Measurements from ENCODE around the gene EVI2A. TPM values are rescaled to one million over a fixed set of nuclear protein-coding genes. Genes with fewer than 3 reads are reported as not detected.

The EVI2A gene
- polyA plus RNA-seq, 1 experiment: 1.2 TPM

DNA sequence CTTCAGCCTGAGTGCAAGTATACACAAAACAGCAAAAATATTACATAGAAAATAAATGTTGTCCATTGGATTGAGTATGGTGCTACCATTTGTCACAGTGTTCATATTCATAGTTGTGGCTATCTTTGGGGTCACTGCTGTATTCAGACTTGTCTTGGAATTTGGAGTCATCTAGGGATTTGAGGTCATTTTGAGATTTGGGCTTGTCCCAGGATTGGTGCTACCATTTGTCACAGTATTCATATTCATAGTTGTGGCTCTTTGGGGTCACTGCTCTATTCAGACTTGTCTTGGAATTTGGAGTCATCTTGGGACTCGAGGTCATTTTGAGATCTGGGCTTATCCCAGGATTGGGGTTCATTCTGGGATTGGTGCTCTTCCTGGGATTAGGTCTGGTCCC is 49.2 kb downstream of the EVI2A start:
- H3K9me3 ChIP-seq (ENCODE audit: control insufficient read depth, insufficient read depth, low read length): no peaks in the 10 kb centered on the region
- TF ChIP-seq, protein P1, sequence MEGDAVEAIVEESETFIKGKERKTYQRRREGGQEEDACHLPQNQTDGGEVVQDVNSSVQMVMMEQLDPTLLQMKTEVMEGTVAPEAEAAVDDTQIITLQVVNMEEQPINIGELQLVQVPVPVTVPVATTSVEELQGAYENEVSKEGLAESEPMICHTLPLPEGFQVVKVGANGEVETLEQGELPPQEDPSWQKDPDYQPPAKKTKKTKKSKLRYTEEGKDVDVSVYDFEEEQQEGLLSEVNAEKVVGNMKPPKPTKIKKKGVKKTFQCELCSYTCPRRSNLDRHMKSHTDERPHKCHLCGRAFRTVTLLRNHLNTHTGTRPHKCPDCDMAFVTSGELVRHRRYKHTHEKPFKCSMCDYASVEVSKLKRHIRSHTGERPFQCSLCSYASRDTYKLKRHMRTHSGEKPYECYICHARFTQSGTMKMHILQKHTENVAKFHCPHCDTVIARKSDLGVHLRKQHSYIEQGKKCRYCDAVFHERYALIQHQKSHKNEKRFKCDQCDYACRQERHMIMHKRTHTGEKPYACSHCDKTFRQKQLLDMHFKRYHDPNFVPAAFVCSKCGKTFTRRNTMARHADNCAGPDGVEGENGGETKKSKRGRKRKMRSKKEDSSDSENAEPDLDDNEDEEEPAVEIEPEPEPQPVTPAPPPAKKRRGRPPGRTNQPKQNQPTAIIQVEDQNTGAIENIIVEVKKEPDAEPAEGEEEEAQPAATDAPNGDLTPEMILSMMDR (IDR thresholded peaks at IDR 0.05; ENCODE audit: low read depth, low read length): no peak
- DNase-seq (ENCODE audit: low read depth, low spot score): no peak
- H3K4me3 ChIP-seq (ENCODE audit: low read depth, low read length): no peak overlapping the region
- POLR2A ChIA-PET: no interaction called here
- H3K27me3 ChIP-seq (ENCODE audit: control insufficient read depth, insufficient read depth, low read length): no peaks in the 10 kb centered on the region
- H3K27ac ChIP-seq (ENCODE audit: low read depth, low read length): no peak overlapping the region
- CTCF ChIA-PET: no interaction called here

DNA sequence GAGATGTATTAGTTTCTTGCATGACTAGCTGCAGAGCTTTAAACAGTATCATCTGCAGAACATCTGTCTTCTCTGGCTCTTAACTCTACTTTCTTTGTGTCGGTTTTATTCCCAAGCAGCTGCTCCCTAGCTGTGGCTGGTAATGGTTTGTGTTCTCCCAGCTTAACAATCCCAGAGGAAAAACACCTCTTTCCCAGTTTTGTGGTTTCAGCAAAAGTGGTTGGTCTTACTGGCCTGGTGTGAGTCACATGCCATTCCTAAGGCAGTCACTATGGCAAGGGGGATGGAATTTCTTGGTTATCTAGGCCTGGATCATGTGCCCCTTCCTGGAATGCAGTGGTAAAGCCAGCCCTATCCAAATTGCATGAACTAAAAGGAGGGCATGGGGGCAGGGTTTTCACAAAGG is 51.8 kb downstream of the EVI2A start:
- Histone ChIP-seq H3K9me3 (ENCODE audit: control insufficient read depth, insufficient read depth, low read length) (no peaks in the 10 kb centered on the region), H3K27me3 (ENCODE audit: control insufficient read depth, insufficient read depth, low read length) (no peaks in the 10 kb centered on the region), H3K4me3 (ENCODE audit: low read depth, low read length) (no peak overlapping the region), H3K27ac (ENCODE audit: low read depth, low read length) (peak overlapping the region; percentile 61)
- TF ChIP-seq, protein P1 (IDR thresholded peaks at IDR 0.05; ENCODE audit: low read depth, low read length): no peak
- peak; percentile 91 for DNase-seq (ENCODE audit: low read depth, low spot score)
- CTCF ChIA-PET: no interaction called here
- POLR2A ChIA-PET: interaction anchor here (0.8 kb wide), 1 partner anchor 102 kb away, joined by 4 read pairs; no protein-coding TSS in a partner anchor

DNA sequence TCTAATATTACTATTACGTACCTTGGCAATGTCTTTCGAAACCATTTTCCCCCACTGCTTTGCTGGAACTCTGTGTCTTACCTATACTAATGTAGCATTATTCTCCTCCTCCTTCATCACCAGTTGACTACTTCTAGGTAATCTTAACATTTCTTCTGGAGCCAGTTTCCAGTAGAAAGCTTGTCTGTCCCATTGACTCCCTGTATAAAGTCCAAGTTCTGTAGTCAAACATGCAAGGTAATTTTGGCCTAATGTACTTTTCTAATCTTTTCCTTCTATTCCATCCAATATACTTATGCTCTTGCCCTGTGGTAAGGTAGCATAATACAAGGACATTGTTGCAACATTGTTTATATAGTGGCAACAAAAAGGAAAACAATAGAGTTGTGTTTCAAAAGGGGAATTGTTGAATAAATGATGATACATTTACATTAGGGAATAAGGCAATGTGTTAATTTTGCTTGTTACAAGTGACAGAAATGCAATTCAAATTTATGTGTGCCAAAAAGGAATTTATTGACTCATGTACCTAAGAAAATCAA is 52.3 kb downstream of the EVI2A start:
- TF ChIP-seq, protein P1 (IDR thresholded peaks at IDR 0.05; ENCODE audit: low read depth, low read length): no peak
- CTCF ChIA-PET: no interaction called here
- DNase-seq (ENCODE audit: low read depth, low spot score): no peak

More for the DNA sequence above, 52.3 kb downstream of the EVI2A start:
- H3K27ac ChIP-seq (ENCODE audit: low read depth, low read length): peak overlapping the region; percentile 63
- H3K27me3 ChIP-seq (ENCODE audit: control insufficient read depth, insufficient read depth, low read length): no peaks in the 10 kb centered on the region
- H3K9me3 ChIP-seq (ENCODE audit: control insufficient read depth, insufficient read depth, low read length): no peaks in the 10 kb centered on the region
- POLR2A ChIA-PET: interaction anchor here (0.6 to 0.8 kb wide), 2 partner anchors 103 to 834 kb away, joined by 3 to 4 read pairs; no protein-coding TSS in a partner anchor
- no peak overlapping the region for H3K4me3 ChIP-seq (ENCODE audit: low read depth, low read length)

Other genes with a start within 250 kb of the EVI2A start
- 45.5 and 60.5 TPM in 2 replicates for gene NF1, start 226.6 kb downstream of the EVI2A start, polyA plus RNA-seq (2011; rRNA removed)
- gene OMG, start 24.4 kb downstream of the EVI2A start, polyA plus RNA-seq (2011; rRNA removed): 1.5 and 1.8 TPM in 2 replicates
- gene EVI2B, start 7.6 kb downstream of the EVI2A start, polyA plus RNA-seq (2011; rRNA removed): 0.30 and 0.41 TPM in 2 replicates
- 0.32 and 0.58 TPM in 2 replicates for gene RAB11FIP4, start 70.1 kb upstream of the EVI2A start, polyA plus RNA-seq (2011; rRNA removed)

Measured in AG04450 (cell line).